ENCODE measurements around the gene RAB3IP. TPM values are rescaled to one million over a fixed set of nuclear protein-coding genes. Genes with fewer than 3 reads are reported as not detected.

Gene RAB3IP
- total and polyA plus RNA-seq, 8 donors: 13.9 to 33.0 (median 22.1) TPM

DNA sequence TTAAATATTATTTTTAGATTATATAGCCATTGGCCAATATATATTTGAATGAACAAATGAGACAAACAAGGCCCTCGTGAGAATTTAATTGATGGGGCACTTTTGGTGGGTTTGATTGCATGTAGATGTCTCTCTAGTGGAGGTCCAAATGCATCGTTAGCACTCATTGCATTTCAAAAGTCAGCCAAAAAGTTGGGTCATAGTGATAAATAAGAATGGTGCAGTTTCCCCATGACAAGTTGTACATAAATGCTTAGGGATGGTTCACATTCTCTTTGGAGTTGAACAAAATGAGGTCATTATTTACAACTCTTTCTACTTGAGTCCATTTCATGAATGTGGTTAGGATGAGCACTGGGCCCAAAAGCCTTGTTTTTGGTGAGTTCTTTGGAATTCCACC is 40.6 kb upstream of the RAB3IP start:
- Histone ChIP-seq H3K9me3 (no peaks in the 10 kb centered on the region), H3K4me1 (no peaks in the 10 kb centered on the region), H3K36me3 (no peaks in the 10 kb centered on the region), H3K4me3 (no peak overlapping the region), H3K27me3 (no peaks in the 10 kb centered on the region), H3K27ac (no peak overlapping the region)
- DNase-seq: no peak
- 82 to 91% (median 85%) methylated on average over 2 of the region's 2 CpGs for WGBS, 5 donors
- intact Hi-C loops (cut with DNase I; ENCODE audit: low total_unique reads): no loop called here
- TF ChIP-seq POLR2A (IDR thresholded peaks at IDR 0.05) (no peak), EP300 (IDR thresholded peaks at IDR 0.05) (no peak), POLR2AphosphoS5 (IDR thresholded peaks at IDR 0.05) (no peak)
- TF ChIP-seq, protein P1, sequence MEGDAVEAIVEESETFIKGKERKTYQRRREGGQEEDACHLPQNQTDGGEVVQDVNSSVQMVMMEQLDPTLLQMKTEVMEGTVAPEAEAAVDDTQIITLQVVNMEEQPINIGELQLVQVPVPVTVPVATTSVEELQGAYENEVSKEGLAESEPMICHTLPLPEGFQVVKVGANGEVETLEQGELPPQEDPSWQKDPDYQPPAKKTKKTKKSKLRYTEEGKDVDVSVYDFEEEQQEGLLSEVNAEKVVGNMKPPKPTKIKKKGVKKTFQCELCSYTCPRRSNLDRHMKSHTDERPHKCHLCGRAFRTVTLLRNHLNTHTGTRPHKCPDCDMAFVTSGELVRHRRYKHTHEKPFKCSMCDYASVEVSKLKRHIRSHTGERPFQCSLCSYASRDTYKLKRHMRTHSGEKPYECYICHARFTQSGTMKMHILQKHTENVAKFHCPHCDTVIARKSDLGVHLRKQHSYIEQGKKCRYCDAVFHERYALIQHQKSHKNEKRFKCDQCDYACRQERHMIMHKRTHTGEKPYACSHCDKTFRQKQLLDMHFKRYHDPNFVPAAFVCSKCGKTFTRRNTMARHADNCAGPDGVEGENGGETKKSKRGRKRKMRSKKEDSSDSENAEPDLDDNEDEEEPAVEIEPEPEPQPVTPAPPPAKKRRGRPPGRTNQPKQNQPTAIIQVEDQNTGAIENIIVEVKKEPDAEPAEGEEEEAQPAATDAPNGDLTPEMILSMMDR (IDR thresholded peaks at IDR 0.05): no peak

GRCh38 chr12:69698769-69699540 is 39.7 kb upstream of the RAB3IP start, which contains the start of gene BEST3:
TSS of gene BEST3 (minus strand) at chr12:69699303. CDS start at chr12:69697798, 1,505 bp downstream.
- WGBS, 5 donors: 68 to 82% (median 77%) methylated on average over 12 of the region's 12 CpGs
- TF ChIP-seq, protein P1 (IDR thresholded peaks at IDR 0.05): no peak
- TF ChIP-seq POLR2AphosphoS5 (IDR thresholded peaks at IDR 0.05): no peak
- TF ChIP-seq POLR2A (IDR thresholded peaks at IDR 0.05): no peak
- no peak for TF ChIP-seq EP300 (IDR thresholded peaks at IDR 0.05)
- H3K9me3 ChIP-seq: no peaks in the 10 kb centered on the region
- H3K27ac ChIP-seq: no peak within 1 kb of the TSS
- H3K36me3 ChIP-seq: no peaks in the 10 kb centered on the region
- intact Hi-C loops (cut with DNase I; ENCODE audit: low total_unique reads): no loop called here
- no peak for DNase-seq
- H3K27me3 ChIP-seq: no peaks in the 10 kb centered on the region
- H3K4me1 ChIP-seq: no peaks in the 10 kb centered on the region
- no peak within 1 kb of the TSS for H3K4me3 ChIP-seq

DNA sequence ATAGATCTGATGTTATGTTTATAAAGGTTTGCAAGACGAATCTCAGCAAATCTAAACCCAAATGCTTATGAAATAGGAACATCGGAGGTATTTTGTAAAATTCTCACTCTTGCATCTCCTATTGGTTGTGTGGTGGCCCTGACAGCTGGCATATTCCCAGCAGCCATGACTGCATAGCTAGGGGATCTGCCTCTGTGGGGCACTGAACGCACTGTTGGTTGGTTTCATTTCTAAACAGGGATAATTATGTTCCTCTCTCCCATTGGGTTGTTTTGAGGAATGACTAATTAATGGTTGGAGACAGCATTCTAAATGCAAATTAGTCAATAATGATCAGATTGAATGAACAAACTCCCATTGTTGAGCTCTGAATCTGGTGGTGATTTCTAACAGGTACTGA is 36.8 kb upstream of the RAB3IP start:
- intact Hi-C loops (cut with DNase I; ENCODE audit: low total_unique reads): no loop called here
- H3K27ac ChIP-seq: no peak overlapping the region
- 86 to 92% (median 91%) methylated on average over 3 of the region's 3 CpGs for WGBS, 5 donors
- no peaks in the 10 kb centered on the region for H3K9me3 ChIP-seq
- no peaks in the 10 kb centered on the region for H3K36me3 ChIP-seq
- H3K4me1 ChIP-seq: no peaks in the 10 kb centered on the region
- H3K27me3 ChIP-seq: no peaks in the 10 kb centered on the region
- no peak for DNase-seq
- TF ChIP-seq POLR2A (IDR thresholded peaks at IDR 0.05) (no peak), POLR2AphosphoS5 (IDR thresholded peaks at IDR 0.05) (no peak), EP300 (IDR thresholded peaks at IDR 0.05) (no peak)
- TF ChIP-seq, protein P1 (IDR thresholded peaks at IDR 0.05): no peak
- no peak overlapping the region for H3K4me3 ChIP-seq

- intact Hi-C loops (cut with DNase I; ENCODE audit: low total_unique reads): no loop called here
- no peaks in the 10 kb centered on the region for H3K4me1 ChIP-seq
- WGBS, 5 donors: 38 to 60% (median 50%) methylated on average over 1 of the region's 1 CpG
These were observed 35.5 kb upstream of the RAB3IP start for GRCh38 chr12:69703146-69703642.

More at GRCh38 chr12:69703146-69703642, 35.5 kb upstream of the RAB3IP start:
- TF ChIP-seq, protein P1 (IDR thresholded peaks at IDR 0.05): no peak
- no peak for TF ChIP-seq POLR2AphosphoS5 (IDR thresholded peaks at IDR 0.05)
- TF ChIP-seq EP300 (IDR thresholded peaks at IDR 0.05): no peak
- TF ChIP-seq POLR2A (IDR thresholded peaks at IDR 0.05): no peak
- no peak overlapping the region for H3K4me3 ChIP-seq
- DNase-seq: no peak
- H3K36me3 ChIP-seq: no peaks in the 10 kb centered on the region
- H3K27ac ChIP-seq: no peak overlapping the region
- H3K27me3 ChIP-seq: no peaks in the 10 kb centered on the region
- H3K9me3 ChIP-seq: no peaks in the 10 kb centered on the region
